HEK293T (cell line): ENCODE measurements around the gene SSX1.
A peak's percentile ranks its signal among the peaks of the same experiment; 100 is the strongest.
"Not testable (repeated sequence)": the region's sequence is repeated elsewhere in the genome, so short reads cannot be mapped to it uniquely, and the experiment has no call there.

Experiments
- CTCF ChIA-PET: fragments of 350-600 bp; formaldehyde crosslinking; extraction: SDS; loops from one replicate; lab custom pipeline; 2021; ENCODE audit warnings: antibody characterized with exemption, inconsistent platforms; lab: Yijun Ruan, JAX
- POLR2A ChIA-PET: fragments of 350-600 bp; formaldehyde crosslinking; extraction: SDS; loops from one replicate; lab custom pipeline; 2020; ENCODE audit warnings: antibody characterized with exemption, inconsistent platforms; lab: Yijun Ruan, JAX
- DNase-seq: peaks from one replicate; pipeline ENCODE4 v3.0.0; 2012; ENCODE audit warnings: mixed read lengths; ENCODE audit errors: extremely low spot score
- ARNT ChIP-seq: fragments of 450-650 bp; IDR thresholded peaks from 2 replicates; pipeline ENCODE4 v1.6.1; 2017; ENCODE audit warnings: mild to moderate bottlenecking
- BHLHE40 ChIP-seq: fragments of 450-650 bp; IDR thresholded peaks from 2 replicates; pipeline ENCODE4 v1.6.1; 2016; ENCODE audit warnings: mild to moderate bottlenecking, moderate library complexity, borderline replicate concordance
- CTBP1 ChIP-seq: fragments of 450-650 bp; IDR thresholded peaks from 2 replicates; pipeline ENCODE4 v1.6.1; 2016; ENCODE audit warnings: borderline replicate concordance
- ELF4 ChIP-seq: fragments of 450-650 bp; IDR thresholded peaks from 2 replicates; pipeline ENCODE4 v1.6.1; 2017; ENCODE audit warnings: antibody characterized with exemption
- FOXA1 ChIP-seq: fragments of 450-650 bp; IDR thresholded peaks from 2 replicates; pipeline ENCODE4 v1.6.1; 2016; ENCODE audit warnings: mild to moderate bottlenecking
- FOXK2 ChIP-seq: fragments of 450-650 bp; IDR thresholded peaks from 2 replicates; pipeline ENCODE4 v1.6.1; 2016; ENCODE audit warnings: mild to moderate bottlenecking
- FOXM1 ChIP-seq: fragments of 450-650 bp; IDR thresholded peaks from 2 replicates; pipeline ENCODE4 v1.6.1; 2017; ENCODE audit warnings: mild to moderate bottlenecking, borderline replicate concordance
- HDGF ChIP-seq: fragments of 450-650 bp; IDR thresholded peaks from 2 replicates; pipeline ENCODE4 v1.6.1; 2017; ENCODE audit warnings: antibody characterized with exemption, borderline replicate concordance
- L3MBTL2 ChIP-seq: fragments of 450-650 bp; conservative IDR thresholded peaks from 2 replicates; pipeline ENCODE4 v1.6.1; 2016; ENCODE audit warnings: mild to moderate bottlenecking
- LEF1 ChIP-seq: fragments of 450-650 bp; IDR thresholded peaks from 2 replicates; pipeline ENCODE4 v1.6.1; 2017; ENCODE audit warnings: mild to moderate bottlenecking, borderline replicate concordance
- NFRKB ChIP-seq: fragments of 450-650 bp; IDR thresholded peaks from 2 replicates; pipeline ENCODE4 v1.6.1; 2016; ENCODE audit warnings: mild to moderate bottlenecking, moderate library complexity
- SP1 ChIP-seq: fragments of 450-650 bp; IDR thresholded peaks from 2 replicates; pipeline ENCODE4 v1.6.1; 2017
- SUZ12 ChIP-seq: fragments of 450-650 bp; IDR thresholded peaks from 2 replicates; pipeline ENCODE4 v1.6.1; 2016; ENCODE audit warnings: mild to moderate bottlenecking
- TARDBP ChIP-seq: fragments of 450-650 bp; IDR thresholded peaks from 2 replicates; pipeline ENCODE4 v1.6.1; 2016
- ZNF384 ChIP-seq: fragments of 450-650 bp; IDR thresholded peaks from 2 replicates; pipeline ENCODE4 v1.6.1; 2016
- TF ChIP-seq, protein P1 (sequence below): fragments of 450-650 bp; IDR thresholded peaks from 2 replicates; pipeline ENCODE4 v1.6.1; 2016

Gene SSX1, protein sequence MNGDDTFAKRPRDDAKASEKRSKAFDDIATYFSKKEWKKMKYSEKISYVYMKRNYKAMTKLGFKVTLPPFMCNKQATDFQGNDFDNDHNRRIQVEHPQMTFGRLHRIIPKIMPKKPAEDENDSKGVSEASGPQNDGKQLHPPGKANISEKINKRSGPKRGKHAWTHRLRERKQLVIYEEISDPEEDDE

DNA sequence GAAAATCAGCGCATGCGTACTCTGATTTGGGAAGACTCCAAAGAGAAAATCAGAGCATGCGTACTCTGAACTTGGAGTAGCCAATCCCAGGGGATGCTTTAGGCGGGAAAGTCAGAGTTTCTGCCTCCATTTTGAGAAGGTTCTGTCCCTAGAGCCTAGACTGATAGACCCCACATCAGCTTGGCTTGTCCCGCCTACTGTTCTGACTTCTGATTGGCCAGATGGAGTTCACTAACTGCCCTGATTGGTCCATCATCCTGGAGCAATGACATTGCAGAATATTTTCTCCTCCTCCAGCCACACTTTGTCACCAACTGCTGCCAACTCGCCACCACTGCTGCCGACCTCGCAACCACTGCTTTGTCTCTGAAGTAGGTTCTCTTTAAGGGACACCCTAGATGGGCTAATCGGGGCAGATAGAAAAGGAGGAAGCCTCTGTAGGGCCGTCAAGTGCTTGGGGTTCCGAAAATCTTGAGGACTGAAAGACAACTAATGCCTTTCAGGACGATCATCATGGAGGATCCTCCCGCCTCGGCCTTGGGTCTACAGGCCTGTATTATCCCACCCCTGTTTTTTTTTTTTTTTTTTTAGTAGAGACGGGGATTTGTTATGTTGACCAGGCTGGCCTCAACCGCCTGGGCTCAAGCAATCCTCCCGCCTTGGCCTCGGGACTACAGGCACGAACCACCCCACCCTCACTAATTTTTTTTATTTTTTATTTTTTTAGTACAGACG is at the start of gene SSX1:
SSX1 (plus strand) TSS at position 331 of the 735 bp plus-strand sequence. CDS start 1,850 bp downstream, outside the sequence.
- CTCF ChIA-PET, POLR2A ChIA-PET, DNase-seq: not testable (repeated sequence)

- DNase-seq, POLR2A ChIA-PET, CTCF ChIA-PET: not testable (repeated sequence)
Measured at GRCh38 chrX:48214341-48214740, 40.9 kb upstream of the SSX1 start.

- CTCF ChIA-PET, DNase-seq, POLR2A ChIA-PET: not testable (repeated sequence)
Measured at GRCh38 chrX:48224196-48224595, 31.0 kb upstream of the SSX1 start.

DNA sequence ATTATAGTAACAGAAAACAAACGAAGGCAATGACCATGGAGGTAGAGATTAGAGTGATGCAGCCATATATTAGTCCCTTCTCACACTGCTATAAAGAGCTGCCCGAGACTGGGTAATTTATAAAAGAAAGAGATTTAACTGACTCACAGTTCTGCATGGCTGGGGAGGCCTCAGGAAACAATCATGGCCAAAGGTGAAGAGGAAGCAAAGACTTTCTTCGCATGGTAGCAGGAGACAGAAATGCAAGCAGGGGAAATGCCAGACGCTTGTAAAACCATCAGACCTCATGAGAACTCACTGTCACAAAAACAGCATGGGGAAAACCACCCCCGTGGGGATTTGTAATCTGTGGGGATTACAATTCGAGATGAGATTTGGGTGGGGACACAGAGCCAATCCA is 2.2 kb upstream of the SSX1 start:
- DNase-seq, POLR2A ChIA-PET, CTCF ChIA-PET: not testable (repeated sequence)

- POLR2A ChIA-PET, CTCF ChIA-PET, DNase-seq: not testable (repeated sequence)
Measured at GRCh38 chrX:48274365-48274764, 19.2 kb downstream of the SSX1 start.

GRCh38 chrX:48278958-48279357 is 23.8 kb downstream of the SSX1 start:
- POLR2A ChIA-PET = no interaction called here
- CTCF ChIA-PET = no interaction called here
- TF ChIP-seq SUZ12 (no peak), ELF4 (no peak), FOXM1 (no peak), HDGF (no peak), L3MBTL2 (no peak), FOXK2 (no peak), TARDBP (no peak), NFRKB (no peak), BHLHE40 (no peak), ZNF384 (no peak), CTBP1 (no peak), LEF1 (no peak), SP1 (no peak), FOXA1 (no peak), ARNT (no peak)
- TF ChIP-seq, protein P1, sequence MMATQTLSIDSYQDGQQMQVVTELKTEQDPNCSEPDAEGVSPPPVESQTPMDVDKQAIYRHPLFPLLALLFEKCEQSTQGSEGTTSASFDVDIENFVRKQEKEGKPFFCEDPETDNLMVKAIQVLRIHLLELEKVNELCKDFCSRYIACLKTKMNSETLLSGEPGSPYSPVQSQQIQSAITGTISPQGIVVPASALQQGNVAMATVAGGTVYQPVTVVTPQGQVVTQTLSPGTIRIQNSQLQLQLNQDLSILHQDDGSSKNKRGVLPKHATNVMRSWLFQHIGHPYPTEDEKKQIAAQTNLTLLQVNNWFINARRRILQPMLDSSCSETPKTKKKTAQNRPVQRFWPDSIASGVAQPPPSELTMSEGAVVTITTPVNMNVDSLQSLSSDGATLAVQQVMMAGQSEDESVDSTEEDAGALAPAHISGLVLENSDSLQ = no peak
- DNase-seq = peak; percentile 8

DNA sequence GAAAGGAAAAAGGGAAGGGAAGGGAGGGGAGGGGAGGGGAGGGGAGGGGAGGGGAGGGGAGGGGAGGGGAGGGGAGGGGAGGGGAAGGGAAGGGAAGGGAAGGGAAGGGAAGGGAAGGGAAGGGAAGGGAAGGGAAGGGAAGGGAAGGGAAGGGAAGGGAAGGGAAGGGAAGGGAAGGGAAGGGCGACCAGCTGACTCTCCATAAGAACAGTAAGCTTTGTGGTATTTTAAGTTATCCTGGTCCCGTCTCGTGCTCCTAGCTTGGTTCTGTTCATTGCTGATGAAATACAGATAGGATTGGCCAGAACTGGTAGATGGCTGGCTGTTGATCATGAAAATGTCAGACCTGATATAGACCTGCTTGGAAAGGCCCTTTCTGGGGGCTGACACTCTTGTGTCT is 25.5 kb downstream of the SSX1 start:
- POLR2A ChIA-PET, CTCF ChIA-PET, DNase-seq: not testable (repeated sequence)

DNA sequence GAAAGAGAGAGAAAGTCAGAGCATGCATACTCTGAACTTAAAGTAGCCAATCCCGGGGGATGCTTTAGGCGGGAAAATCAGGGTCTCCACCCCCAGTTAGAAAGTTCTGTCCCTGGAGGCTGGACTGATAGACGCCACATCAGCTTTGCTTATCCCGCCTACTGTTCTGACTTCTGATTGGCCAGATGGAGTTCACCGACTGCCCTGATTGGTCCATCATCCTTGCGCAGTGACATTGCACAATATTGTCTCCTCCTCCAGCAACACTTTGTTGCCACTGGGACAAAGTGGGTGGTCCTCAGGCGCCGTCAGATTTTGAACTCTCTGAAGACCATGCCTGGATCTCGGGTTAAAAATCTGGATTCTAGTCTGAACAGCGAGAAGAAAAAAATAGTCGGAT is 51.0 kb downstream of the SSX1 start:
- CTCF ChIA-PET = no interaction called here

DNA sequence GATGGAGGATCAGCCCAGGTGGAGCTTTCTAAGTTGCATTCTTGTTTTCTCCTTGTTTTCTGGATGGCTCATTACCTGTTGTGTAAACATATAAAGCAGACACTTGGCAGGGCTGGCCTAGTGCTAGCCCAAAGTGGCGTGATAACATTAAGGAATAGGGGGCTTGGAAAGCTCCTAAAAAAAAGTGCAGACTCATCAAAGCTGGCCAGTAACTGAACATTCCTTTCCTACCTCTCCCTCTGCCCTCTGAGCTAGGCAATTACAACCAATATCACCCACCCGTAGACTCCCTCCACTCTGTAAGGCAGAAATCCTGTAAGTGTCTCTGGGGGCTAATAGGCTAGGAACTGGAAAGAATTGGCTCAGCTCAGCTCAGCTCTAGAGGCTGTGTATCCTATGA is 58.8 kb downstream of the SSX1 start:
- DNase-seq, CTCF ChIA-PET, POLR2A ChIA-PET: not testable (repeated sequence)

More for the DNA sequence above, 51.0 kb downstream of the SSX1 start:
- TF ChIP-seq NFRKB = no peak
- TF ChIP-seq FOXK2 = no peak
- TF ChIP-seq ZNF384 = no peak
- no peak for TF ChIP-seq FOXM1
- no peak for TF ChIP-seq L3MBTL2
- POLR2A ChIA-PET = no interaction called here
- DNase-seq = no peak
